OCI-LY1 (cell line): Measurements from ENCODE around the gene SNX5.

Experiments
- CTCF ChIP-seq: fragments of 200-600 bp; sonication (generic), shearing (Covaris generic); IDR thresholded peaks from 2 replicates; pipeline ENCODE4 v1.5.1; 2017; ENCODE audit warnings: mild to moderate bottlenecking, antibody characterized with exemption, low read length, moderate library complexity, mixed read lengths
- EZH2 ChIP-seq: fragments of 200-600 bp; sonication (generic), shearing (Covaris generic); IDR thresholded peaks from 2 replicates; pipeline ENCODE4 v1.8.0; 2017; ENCODE audit warnings: borderline replicate concordance, mixed run types, mild to moderate bottlenecking, antibody characterized with exemption, low read length, moderate library complexity, mixed read lengths

GRCh38 chr20:17935761-17936160, 32.8 kb downstream of the SNX5 start:
- TF ChIP-seq CTCF (no peak), EZH2 (no peak)
